ENCODE data around the gene FBLN2. TPM values are rescaled to one million over a fixed set of nuclear protein-coding genes. Genes with fewer than 3 reads are reported as not detected.

Gene FBLN2
- total RNA-seq, 1 experiment from 2014 or later = 0.39 TPM

- peaks cover 0 to 17% of the 10 kb centered on the region in 2 experiments; a peak in 2 of 4 replicates for H3K4me1 ChIP-seq (ENCODE audit: control insufficient read depth in 1 of 2, insufficient read depth in 2 of 2, low read length in 2 of 2)
- no peaks in the 10 kb centered on the region for H3K36me3 ChIP-seq (ENCODE audit: control insufficient read depth in 1 of 2, insufficient read depth in 2 of 2, low read length in 2 of 2)
- ATAC-seq (no peak), DNase-seq (ENCODE audit: low read depth, low spot score) (no peak)
- BruUV-seq (replicated peaks) = no TSS peak
- no peak overlapping the region for H3K9ac ChIP-seq (ENCODE audit: low read length)
- POLR2A ChIA-PET = no interaction called here
- RAD21 ChIA-PET (ENCODE audit: low non-redundant PET in 1 of 2, low total read pairs in 2 of 2, uncharacterized antibody in 2 of 2, unreplicated experiment in 2 of 2) = no interaction called here
- TF ChIP-seq, protein P1, sequence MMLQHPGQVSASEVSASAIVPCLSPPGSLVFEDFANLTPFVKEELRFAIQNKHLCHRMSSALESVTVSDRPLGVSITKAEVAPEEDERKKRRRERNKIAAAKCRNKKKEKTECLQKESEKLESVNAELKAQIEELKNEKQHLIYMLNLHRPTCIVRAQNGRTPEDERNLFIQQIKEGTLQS (IDR thresholded peaks at IDR 0.05) = no peak
- TF ChIP-seq SIN3A (IDR thresholded peaks at IDR 0.05; ENCODE audit: low read depth) (no peak), POLR2A (IDR thresholded peaks at IDR 0.05; ENCODE audit: borderline replicate concordance, extremely low read depth, insufficient read depth, insufficient read length) (no peak)
- CTCF ChIA-PET = no interaction called here
- intact Hi-C loops (cut with micrococcal nuclease) = no loop called here
- no peaks in the 10 kb centered on the region for H3K79me2 ChIP-seq (ENCODE audit: insufficient read depth, low read length)
- H3K9me2 ChIP-seq (ENCODE audit: insufficient read depth) = no peaks in the 10 kb centered on the region
- no peaks in the 10 kb centered on the region for H3K9me3 ChIP-seq (ENCODE audit: control insufficient read depth in 1 of 2, insufficient read depth in 1 of 2, low read depth in 1 of 2, low read length in 2 of 2)
- H3K27ac ChIP-seq (ENCODE audit: low read depth, low read length) = no peak overlapping the region
- no peaks in the 10 kb centered on the region for H4K20me1 ChIP-seq (ENCODE audit: insufficient read depth)
- no peak overlapping the region for H3K4me2 ChIP-seq (ENCODE audit: low read length)
- H3K27me3 ChIP-seq (ENCODE audit: insufficient read depth, low read length) = no peaks in the 10 kb centered on the region
- no peak overlapping the region for H3K4me3 ChIP-seq (replicated peaks in 1 of 2; ENCODE audit: low read depth in 1 of 2, low read length in 2 of 2)
- no peak overlapping the region for H2AFZ ChIP-seq (ENCODE audit: low read depth, low read length, poor library complexity, severe bottlenecking)
Measured at GRCh38 chr3:13530241-13531009, 18.5 kb upstream of the FBLN2 start.

GRCh38 chr3:13532085-13532484 is 16.8 kb upstream of the FBLN2 start:
- no peaks in the 10 kb centered on the region for H3K9me2 ChIP-seq (ENCODE audit: insufficient read depth)
- H3K27me3 ChIP-seq (ENCODE audit: insufficient read depth, low read length) = no peaks in the 10 kb centered on the region
- no peak overlapping the region for H3K4me2 ChIP-seq (ENCODE audit: low read length)
- TF ChIP-seq CEBPB (IDR thresholded peaks at IDR 0.05; ENCODE audit: low read depth) = no peak
- no peak for TF ChIP-seq SRF (IDR thresholded peaks at IDR 0.05; ENCODE audit: low read depth)
- TF ChIP-seq, protein P2, sequence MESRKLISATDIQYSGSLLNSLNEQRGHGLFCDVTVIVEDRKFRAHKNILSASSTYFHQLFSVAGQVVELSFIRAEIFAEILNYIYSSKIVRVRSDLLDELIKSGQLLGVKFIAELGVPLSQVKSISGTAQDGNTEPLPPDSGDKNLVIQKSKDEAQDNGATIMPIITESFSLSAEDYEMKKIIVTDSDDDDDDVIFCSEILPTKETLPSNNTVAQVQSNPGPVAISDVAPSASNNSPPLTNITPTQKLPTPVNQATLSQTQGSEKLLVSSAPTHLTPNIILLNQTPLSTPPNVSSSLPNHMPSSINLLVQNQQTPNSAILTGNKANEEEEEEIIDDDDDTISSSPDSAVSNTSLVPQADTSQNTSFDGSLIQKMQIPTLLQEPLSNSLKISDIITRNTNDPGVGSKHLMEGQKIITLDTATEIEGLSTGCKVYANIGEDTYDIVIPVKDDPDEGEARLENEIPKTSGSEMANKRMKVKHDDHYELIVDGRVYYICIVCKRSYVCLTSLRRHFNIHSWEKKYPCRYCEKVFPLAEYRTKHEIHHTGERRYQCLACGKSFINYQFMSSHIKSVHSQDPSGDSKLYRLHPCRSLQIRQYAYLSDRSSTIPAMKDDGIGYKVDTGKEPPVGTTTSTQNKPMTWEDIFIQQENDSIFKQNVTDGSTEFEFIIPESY (IDR thresholded peaks at IDR 0.05; ENCODE audit: extremely low read depth, insufficient replicate concordance, low read length) = no peak
- no peak for TF ChIP-seq POLR2AphosphoS5 (IDR thresholded peaks at IDR 0.05; ENCODE audit: low read depth, low read length)
- no peak for TF ChIP-seq EZH2phosphoT487 (IDR thresholded peaks at IDR 0.05; ENCODE audit: borderline replicate concordance)
- intact Hi-C loops (cut with micrococcal nuclease) = no loop called here
- ChIA-PET CTCF (no interaction called here), RAD21 (ENCODE audit: low non-redundant PET in 1 of 2, low total read pairs in 2 of 2, uncharacterized antibody in 2 of 2, unreplicated experiment in 2 of 2) (no interaction called here), POLR2A (no interaction called here)
- H4K20me1 ChIP-seq (ENCODE audit: insufficient read depth) = no peaks in the 10 kb centered on the region
- peaks cover 9 to 22% of the 10 kb centered on the region in 2 experiments for H3K4me1 ChIP-seq (ENCODE audit: control insufficient read depth in 1 of 2, insufficient read depth in 2 of 2, low read length in 2 of 2)
- DNase-seq (ENCODE audit: low read depth, low spot score) (no peak), ATAC-seq (no peak)
- H3K9ac ChIP-seq (ENCODE audit: low read length) = no peak overlapping the region
- no peaks in the 10 kb centered on the region for H3K79me2 ChIP-seq (ENCODE audit: insufficient read depth, low read length)
- H2AFZ ChIP-seq (ENCODE audit: low read depth, low read length, poor library complexity, severe bottlenecking) = no peak overlapping the region
- BruUV-seq (replicated peaks) = no TSS peak
- H3K27ac ChIP-seq (ENCODE audit: low read depth, low read length) = no peak overlapping the region
- no peaks in the 10 kb centered on the region for H3K9me3 ChIP-seq (ENCODE audit: control insufficient read depth in 1 of 2, insufficient read depth in 1 of 2, low read depth in 1 of 2, low read length in 2 of 2)
- no peaks in the 10 kb centered on the region for H3K36me3 ChIP-seq (ENCODE audit: control insufficient read depth in 1 of 2, insufficient read depth in 2 of 2, low read length in 2 of 2)
- H3K4me3 ChIP-seq (replicated peaks in 1 of 2; ENCODE audit: low read depth in 1 of 2, low read length in 2 of 2) = no peak overlapping the region

Measured in HCT116 (cell line).